GM21576 (cell line): ENCODE measurements around the gene CENPA.
A peak's percentile ranks its signal among the peaks of the same experiment; 100 is the strongest.
"Not testable (repeated sequence)": the region's sequence is repeated elsewhere in the genome, so short reads cannot be mapped to it uniquely, and the experiment has no call there.

ENCODE experiments used
- ATAC-seq: cut with Tn5 transposase; IDR thresholded peaks from one replicate; pipeline ENCODE4 v1.9.1; 2021; ENCODE audit warnings: mild to moderate bottlenecking, moderate library complexity; ENCODE audit not compliant: unreplicated experiment

CENPA gene

GRCh38 chr2:26759845-26760244 lies 26.0 kb upstream of the CENPA start:
- no peak for ATAC-seq

DNA sequence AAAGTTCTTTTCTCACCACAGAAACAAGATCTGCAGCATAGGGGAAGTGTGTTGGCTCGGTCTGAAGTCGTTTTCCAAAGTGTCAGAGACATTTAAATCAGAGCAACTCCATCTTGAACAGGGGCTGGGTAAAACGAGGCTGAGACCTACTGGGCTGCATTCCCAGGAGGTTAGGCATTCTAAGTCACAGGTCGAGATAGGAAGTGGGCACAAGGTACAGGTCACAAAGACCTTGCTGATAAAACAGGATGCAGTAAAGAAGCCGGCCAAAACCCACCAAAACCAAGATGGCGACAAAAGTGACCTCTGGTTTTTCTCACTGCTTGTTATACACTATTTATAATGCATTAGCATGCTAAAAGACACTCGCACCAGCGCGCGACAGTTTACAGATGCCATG lies 24.9 kb upstream of the CENPA start:
- not testable (repeated sequence) for ATAC-seq

DNA sequence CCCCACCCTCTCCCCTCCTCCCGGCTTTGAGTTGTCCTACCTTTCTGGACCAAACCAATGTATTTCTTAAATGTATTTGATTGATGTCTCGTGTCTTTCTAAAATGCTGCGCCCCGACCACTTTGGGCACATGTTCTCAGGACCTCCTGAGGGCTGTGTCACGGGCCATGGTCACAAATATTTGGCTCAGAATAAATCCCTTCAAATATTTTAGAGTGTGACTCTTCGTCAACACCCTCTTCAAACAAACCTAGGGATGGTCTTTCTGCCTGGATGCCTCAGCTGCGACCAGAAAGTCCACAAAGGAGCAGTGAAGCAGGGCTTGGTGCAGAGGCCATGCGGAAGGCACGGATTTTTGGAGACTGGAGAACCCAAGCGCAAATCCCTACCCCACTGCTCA lies 22.8 kb upstream of the CENPA start:
- no peak for ATAC-seq

GRCh38 chr2:26764078-26764887 lies 21.6 kb upstream of the CENPA start, which contains the start of gene SLC35F6:
TSS of gene SLC35F6 (plus strand) at chr2:26764284. CDS start at chr2:26764350, 66 bp downstream.
- peak; percentile 72 for ATAC-seq

DNA sequence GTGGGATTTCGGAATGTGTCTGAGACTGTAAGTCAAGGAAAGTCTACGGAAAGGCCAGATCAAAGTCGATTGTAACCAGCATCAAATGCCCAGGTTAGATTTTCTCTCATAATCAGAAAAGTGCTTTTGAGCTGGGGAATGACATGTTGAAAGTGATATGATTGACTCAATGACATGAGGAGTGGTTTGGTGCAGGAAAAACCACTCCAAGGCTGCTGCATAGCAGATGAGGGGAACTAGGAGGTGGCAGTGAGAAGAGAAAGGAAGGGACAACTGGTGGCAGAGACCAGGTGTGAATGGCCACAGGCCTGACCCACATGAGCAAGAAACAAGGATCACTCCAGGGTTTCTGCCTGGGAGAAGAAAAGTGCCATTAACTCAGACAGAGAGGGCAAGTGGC lies 20.9 kb upstream of the CENPA start:
- no peak for ATAC-seq

- no peak for ATAC-seq
These were observed 20.2 kb upstream of the CENPA start for GRCh38 chr2:26765475-26766200.

DNA sequence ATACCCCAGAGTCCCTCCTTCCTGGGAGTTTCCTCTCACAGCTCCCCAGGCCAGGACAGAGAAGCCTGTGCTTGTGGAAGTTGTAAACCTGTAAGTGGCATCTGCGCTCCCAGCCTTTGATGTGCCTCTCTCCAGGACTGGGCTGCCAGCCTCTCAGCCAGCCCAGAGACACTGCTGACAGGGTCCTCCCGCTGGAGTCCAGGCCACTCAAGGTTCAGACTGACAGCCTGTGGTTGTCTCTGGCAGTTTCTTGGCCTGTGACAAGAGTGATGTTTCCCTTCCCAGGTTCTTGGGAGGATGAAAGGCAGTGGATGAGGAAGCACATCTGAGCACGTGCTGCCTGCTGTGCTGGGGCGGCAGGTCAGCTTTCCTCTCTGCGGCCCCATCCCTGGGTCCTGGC lies 18.7 kb upstream of the CENPA start:
- no peak for ATAC-seq

DNA sequence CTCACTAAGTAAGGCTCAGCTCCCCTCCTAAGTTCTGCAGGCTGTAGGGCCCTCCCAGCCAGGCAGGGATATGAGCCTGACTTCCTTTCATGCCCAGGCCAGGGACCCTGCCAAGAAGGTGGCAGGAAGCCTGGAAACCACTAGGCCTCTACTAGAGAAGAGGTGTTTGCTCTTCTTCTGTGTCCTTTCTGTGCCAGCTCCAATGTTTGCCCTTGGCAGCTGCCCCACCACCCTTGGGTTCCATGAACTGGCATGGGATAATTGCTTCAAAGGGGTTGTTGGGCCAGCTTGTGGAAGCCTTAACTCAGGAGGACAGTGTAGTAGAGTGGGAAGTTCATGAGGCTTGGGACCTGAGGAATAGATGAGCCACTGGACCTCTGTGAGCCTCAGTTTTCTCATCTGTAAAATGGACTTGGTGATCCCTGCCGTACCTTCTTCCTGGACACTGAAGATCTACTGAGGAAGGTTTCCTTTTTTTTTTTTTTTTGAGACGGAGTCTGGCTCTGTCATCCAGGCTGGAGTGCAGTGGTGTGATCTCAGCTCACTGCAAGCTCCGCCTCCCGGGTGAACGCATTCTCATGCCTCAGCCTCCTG lies 17.9 kb upstream of the CENPA start:
- no peak for ATAC-seq

- no peak for ATAC-seq
These were observed 17.1 kb upstream of the CENPA start for GRCh38 chr2:26768759-26769088.

GRCh38 chr2:26769089-26769761 lies 16.6 kb upstream of the CENPA start:
- ATAC-seq: no peak

- no peak for ATAC-seq
These were observed 14.8 kb upstream of the CENPA start for GRCh38 chr2:26770986-26771586.

DNA sequence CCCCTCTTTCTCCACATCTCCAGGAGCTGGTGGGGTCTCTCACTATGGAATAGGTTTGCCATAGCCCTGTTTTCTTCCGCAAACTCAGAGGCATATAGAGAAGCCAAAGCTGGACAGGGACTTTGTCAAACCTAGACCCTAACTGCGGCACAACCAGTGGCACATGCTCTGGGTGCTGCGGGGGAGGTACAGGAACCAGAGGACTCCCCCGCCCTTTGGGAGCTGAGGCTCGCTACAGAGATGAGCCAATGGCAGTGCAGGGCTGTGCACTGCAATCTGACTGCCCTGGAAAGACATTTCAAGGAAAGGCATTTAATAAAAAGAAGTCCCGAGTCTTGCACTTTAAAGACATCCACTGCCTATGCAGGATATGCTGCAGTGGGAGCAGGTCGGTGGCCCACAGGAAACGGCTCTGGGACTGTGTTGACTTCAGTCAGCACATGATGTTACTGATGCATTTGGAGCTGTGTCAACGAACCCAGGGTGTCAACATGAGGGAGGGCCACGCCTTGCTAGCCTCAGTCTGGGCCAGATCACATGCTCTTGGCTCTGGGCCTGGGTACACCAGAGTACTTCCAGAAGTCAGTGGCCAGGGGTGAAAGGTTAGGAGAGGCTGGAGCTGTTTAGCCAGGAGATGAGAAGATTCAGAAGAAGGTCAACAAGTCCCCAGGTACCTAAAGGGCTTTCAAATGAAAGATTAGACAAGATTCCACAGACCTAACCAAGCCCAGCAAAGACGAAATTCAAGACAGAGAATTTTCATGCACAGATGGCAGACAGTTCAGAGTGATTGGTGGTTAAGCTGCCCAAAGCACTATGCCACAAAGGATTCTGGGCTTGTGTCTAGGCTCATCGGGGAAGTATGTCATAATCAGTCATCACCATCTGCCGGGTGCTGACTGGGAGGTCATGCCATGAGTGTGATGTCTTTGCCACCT lies 13.5 kb upstream of the CENPA start:
- ATAC-seq: no peak

DNA sequence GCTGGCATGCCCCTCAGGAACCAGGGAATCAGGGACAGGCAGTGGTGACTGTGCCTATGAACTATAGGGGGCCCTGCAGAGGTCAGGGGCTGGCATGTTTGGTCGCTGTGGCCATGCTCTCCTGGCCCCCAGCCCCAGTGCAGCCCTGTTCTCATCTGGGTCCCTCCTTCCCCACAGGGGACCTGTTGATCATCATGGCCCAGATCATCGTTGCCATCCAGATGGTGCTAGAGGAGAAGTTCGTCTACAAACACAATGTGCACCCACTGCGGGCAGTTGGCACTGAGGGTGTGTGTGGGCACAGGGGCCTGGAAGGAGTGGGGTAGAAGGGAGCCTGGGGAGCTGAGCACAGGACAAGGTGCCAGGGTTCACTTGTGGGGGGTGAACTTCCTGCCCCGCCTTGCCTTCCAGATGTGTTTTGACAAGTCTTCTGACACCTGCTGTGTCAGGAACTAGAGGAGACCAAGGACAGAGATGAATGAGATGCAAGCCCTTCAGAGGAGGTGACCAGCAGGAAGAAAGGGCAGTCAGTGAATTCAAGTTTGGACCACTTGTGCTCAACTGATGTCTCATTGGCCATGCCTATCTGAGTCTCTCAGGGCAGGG lies 9.6 kb upstream of the CENPA start:
- no peak for ATAC-seq

- ATAC-seq: no peak
These were observed 7.8 kb upstream of the CENPA start for GRCh38 chr2:26778098-26778497.

DNA sequence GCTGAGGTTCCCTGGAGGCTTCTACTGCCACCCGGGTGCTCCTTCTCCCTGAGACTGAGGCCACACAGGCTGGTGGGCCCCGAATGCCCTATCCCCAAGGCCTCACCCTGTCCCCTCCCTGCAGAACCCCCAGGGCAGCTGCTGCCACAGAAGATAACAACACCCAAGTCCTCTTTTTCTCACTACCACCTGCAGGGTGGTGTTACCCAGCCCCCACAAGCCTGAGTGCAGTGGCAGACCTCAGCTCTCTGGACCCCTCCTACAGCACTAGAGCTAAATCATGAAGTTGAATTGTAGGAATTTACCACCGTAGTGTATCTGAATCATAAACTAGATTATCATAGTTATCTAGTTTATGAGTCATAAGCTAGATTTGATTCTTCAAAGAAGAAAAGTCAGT lies 7.3 kb upstream of the CENPA start:
- ATAC-seq: no peak

- no peak for ATAC-seq
These were observed 5.6 kb upstream of the CENPA start for GRCh38 chr2:26780203-26780760.

DNA sequence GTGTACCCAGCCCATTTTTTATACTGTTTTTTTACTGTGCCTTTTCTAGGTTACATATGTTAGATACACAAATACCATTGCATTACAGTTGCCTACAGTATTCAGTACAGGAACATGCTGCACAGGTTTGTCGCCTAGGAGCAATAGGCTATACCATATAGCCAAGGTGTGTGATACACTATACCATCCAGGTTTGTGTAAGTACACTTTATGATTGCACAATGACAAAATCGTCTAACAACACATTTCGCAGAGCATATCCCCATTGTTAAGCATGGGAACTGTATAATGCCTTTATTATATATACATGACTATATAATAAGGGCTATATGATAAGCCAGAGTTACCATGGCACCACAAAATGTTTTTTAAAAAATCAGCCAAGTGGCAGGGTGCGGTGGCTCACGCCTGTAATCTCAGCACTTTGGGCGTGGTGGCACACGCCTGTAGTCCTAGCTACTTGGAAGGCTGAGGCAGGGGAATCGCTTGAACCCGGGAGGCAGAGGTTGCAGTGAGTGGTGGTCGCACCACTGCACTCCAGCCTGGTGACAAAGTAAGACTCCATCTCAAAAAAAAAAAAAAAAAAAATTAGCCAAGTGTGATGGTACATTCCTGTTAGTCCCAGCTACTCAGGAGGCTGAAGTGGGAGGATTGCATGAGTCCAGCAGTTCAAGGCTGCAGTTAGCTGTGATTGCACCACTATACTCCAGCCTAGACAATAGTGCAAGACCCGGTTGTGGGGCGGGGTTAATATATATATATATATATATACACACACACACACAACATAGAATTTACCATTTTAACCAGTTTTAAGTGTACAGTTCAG lies 2.8 kb upstream of the CENPA start:
- ATAC-seq: no peak

DNA sequence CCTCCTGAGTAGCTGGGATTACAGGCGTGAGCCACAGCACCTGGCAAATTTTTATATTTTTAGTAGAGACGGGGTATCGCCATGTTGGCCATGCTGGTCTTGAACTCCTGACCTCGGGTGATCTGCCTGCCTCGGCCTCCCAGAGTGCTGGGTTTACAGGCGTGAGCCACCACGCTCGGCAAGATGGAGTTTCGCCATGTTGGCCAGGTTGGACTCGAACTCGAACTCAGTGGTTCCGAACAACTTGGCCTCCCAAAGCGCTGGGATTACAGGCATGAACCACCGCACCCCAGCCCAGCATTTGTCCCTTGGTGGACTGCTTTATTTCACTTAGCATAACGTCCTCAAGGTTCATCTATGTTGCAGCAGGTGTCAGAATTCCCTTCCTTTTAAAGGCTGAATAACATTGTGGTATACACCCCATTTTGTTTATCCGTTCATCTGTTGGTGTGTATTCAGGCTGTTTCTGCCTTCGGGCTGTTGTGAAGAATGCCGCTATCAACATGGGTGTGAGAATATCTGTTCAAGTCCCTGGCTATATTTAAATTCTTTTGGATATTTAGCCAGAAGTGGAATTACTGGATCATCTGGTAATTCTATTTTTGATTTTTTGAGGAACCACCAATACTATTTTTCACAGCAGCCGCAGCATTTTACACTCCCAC lies 1.2 kb upstream of the CENPA start:
- ATAC-seq: no peak
